Uterus (tissue), 4 donors: Measurements from ENCODE around the gene IFT20. TPM values are rescaled to one million over a fixed set of nuclear protein-coding genes. Genes with fewer than 3 reads are reported as not detected.

Source experiments
- DNase-seq, 2 donors: peaks; one replicate each; pipeline ENCODE4 v3.0.0-alpha.2; 2019 to 2020
- H3K27ac ChIP-seq, 2 donors: fragments of 200-600 bp; sonication (generic); 1 replicate in 1 of 2; 2 replicates in 1 of 2; pipeline ENCODE4 v1.5.1; 2016 to 2018
- H3K27me3 ChIP-seq, 2 donors: fragments of 200-600 bp; sonication (generic); one replicate each; pipeline ENCODE4 v1.5.1; 2018 to 2019; ENCODE audit warnings: control low read depth in 1 of 2
- H3K36me3 ChIP-seq, 2 donors: fragments of 200-600 bp; sonication (generic); one replicate each; pipeline ENCODE4 v1.5.1; 2019; ENCODE audit warnings: control low read depth in 1 of 2
- H3K4me1 ChIP-seq, 2 donors: fragments of 200-600 bp; sonication (generic); one replicate each; pipeline ENCODE4 v1.5.1; 2018 to 2019; ENCODE audit warnings: control low read depth in 1 of 2
- H3K4me3 ChIP-seq, 2 donors: fragments of 200-600 bp; sonication (generic); 1 replicate in 1 of 2; 2 replicates in 1 of 2; pipeline ENCODE4 v1.5.1; 2018 to 2019; ENCODE audit warnings: mild to moderate bottlenecking in 1 of 2
- H3K9me3 ChIP-seq, 2 donors: fragments of 200-600 bp; sonication (generic); one replicate each; pipeline ENCODE4 v1.5.1; 2019; ENCODE audit warnings: control low read depth in 1 of 2
- CTCF ChIP-seq, 4 experiments: fragments of 200-600 bp in 2 of 4; fragments of 450-650 bp in 2 of 4; sonication (generic) in 2 of 4; IDR thresholded peaks; one replicate each; pipeline ENCODE4 v1.5.1; 2016 to 2019; ENCODE audit warnings: antibody characterized with exemption in 4 of 4, mild to moderate bottlenecking in 2 of 4, moderate library complexity in 1 of 4
- POLR2A ChIP-seq, 2 donors: fragments of 450-650 bp; IDR thresholded peaks; one replicate each; pipeline ENCODE4 v1.6.1; 2016; ENCODE audit warnings: antibody characterized with exemption in 2 of 2, mild to moderate bottlenecking in 1 of 2, moderate library complexity in 1 of 2
- intact Hi-C: fragments of 100-400 bp; cut with DNase I; formaldehyde crosslinking; loops from one replicate; pipeline ENCODE4 v1.15.1; 2023; ENCODE audit warnings: low total_unique reads
- total RNA-seq, 4 donors: library from RNA; depleted of rRNA in 3 of 4; stranded (reverse); fragments of >200 nt in 3 of 4; gene quantifications; one replicate each; pipeline versions ENCODE4 v1.1.0 to v1.2.4, GENCODE V29; 2014 to 2023
- donor health status: DM: yes; HTN: yes; CAD: no.

IFT20 gene
- total RNA-seq, 4 donors from 2014 or later: 30.5 to 241 (median 59.1) TPM

- no peaks in the 10 kb centered on the region for H3K27me3 ChIP-seq
- no peaks in the 10 kb centered on the region for H3K4me1 ChIP-seq
- intact Hi-C loops: no loop called here
- no peak overlapping the region for H3K4me3 ChIP-seq
- no peaks in the 10 kb centered on the region for H3K9me3 ChIP-seq
- no peak overlapping the region for H3K27ac ChIP-seq
- DNase-seq: no peak
- H3K36me3 ChIP-seq: no peaks in the 10 kb centered on the region
- TF ChIP-seq CTCF (IDR thresholded peaks at IDR 0.05) (no peak), POLR2A (IDR thresholded peaks at IDR 0.05) (no peak)
These were observed 43.4 kb downstream of the IFT20 start for GRCh38 chr17:28291780-28292330.

DNA sequence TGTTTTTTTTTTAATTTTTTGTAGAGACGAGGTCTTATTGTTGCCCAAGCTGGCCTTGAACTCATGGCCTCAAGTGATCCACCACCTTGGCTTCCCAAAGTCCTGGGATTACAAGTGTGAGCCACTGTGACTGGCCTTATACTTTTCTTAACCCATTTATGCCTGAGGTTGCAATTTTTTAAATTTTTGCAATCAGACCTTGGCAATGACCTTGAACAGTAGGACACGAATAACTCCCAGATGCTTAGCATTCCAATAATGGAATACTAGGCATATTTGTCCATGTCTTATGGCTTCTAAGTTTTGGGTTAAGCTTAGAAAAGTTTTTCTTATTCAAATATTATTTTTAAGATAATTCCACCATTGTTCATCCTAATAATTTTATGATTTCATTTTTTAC lies 44.6 kb downstream of the IFT20 start:
- no peak overlapping the region for H3K4me3 ChIP-seq
- TF ChIP-seq POLR2A (IDR thresholded peaks at IDR 0.05) (no peak), CTCF (IDR thresholded peaks at IDR 0.05) (no peak)
- no peaks in the 10 kb centered on the region for H3K36me3 ChIP-seq
- H3K27ac ChIP-seq: no peak overlapping the region
- DNase-seq: no peak
- H3K9me3 ChIP-seq: no peaks in the 10 kb centered on the region
- intact Hi-C loops: no loop called here
- no peaks in the 10 kb centered on the region for H3K27me3 ChIP-seq
- no peaks in the 10 kb centered on the region for H3K4me1 ChIP-seq

- no peak for DNase-seq
- Histone ChIP-seq H3K4me3 (no peak overlapping the region), H3K4me1 (no peaks in the 10 kb centered on the region), H3K27me3 (no peaks in the 10 kb centered on the region), H3K36me3 (no peaks in the 10 kb centered on the region), H3K27ac (no peak overlapping the region), H3K9me3 (no peaks in the 10 kb centered on the region)
- no peak for TF ChIP-seq CTCF (IDR thresholded peaks at IDR 0.05)
- no peak for TF ChIP-seq POLR2A (IDR thresholded peaks at IDR 0.05)
- intact Hi-C loops: no loop called here
These were observed 49.3 kb downstream of the IFT20 start for GRCh38 chr17:28285965-28286364.

DNA sequence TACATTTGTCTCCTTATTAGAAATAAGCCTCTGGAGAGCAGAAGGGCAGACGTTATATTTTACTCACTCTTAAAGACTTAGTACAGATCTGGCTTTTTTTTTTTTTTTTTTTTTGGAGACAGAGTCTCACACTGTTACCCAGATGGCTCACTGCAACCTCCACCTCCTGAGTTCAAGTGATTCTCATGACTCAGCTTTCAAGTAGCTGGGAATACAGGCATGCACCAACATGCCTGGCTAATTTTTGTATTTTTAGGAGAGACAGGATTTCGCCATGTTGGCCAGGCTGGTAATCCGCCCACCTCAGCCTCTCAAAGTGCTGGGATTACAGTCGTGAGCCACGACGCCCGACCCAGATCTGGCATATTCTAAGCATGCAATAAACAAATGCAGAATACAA lies 52.7 kb downstream of the IFT20 start:
- intact Hi-C loops: no loop called here
- no peak for DNase-seq
- no peak overlapping the region for H3K27ac ChIP-seq
- H3K27me3 ChIP-seq: no peaks in the 10 kb centered on the region
- H3K36me3 ChIP-seq: no peaks in the 10 kb centered on the region
- no peaks in the 10 kb centered on the region for H3K4me1 ChIP-seq
- no peaks in the 10 kb centered on the region for H3K9me3 ChIP-seq
- no peak for TF ChIP-seq POLR2A (IDR thresholded peaks at IDR 0.05)
- no peak for TF ChIP-seq CTCF (IDR thresholded peaks at IDR 0.05)
- H3K4me3 ChIP-seq: no peak overlapping the region

- H3K27ac ChIP-seq: no peak overlapping the region
- no peaks in the 10 kb centered on the region for H3K4me1 ChIP-seq
- TF ChIP-seq CTCF (IDR thresholded peaks at IDR 0.05): no peak
- no peak for TF ChIP-seq POLR2A (IDR thresholded peaks at IDR 0.05)
- no peak overlapping the region for H3K4me3 ChIP-seq
- intact Hi-C loops: no loop called here
- DNase-seq: no peak
- no peaks in the 10 kb centered on the region for H3K36me3 ChIP-seq
- H3K9me3 ChIP-seq: no peaks in the 10 kb centered on the region
- H3K27me3 ChIP-seq: no peaks in the 10 kb centered on the region
These were observed 54.4 kb downstream of the IFT20 start for GRCh38 chr17:28280826-28281225.
